ENCODE data around the gene C9orf85. TPM values are rescaled to one million over a fixed set of nuclear protein-coding genes. Genes with fewer than 3 reads are reported as not detected.

The C9orf85 gene
- total RNA-seq, 1 donor from 2014 or later: 18.3 TPM

DNA sequence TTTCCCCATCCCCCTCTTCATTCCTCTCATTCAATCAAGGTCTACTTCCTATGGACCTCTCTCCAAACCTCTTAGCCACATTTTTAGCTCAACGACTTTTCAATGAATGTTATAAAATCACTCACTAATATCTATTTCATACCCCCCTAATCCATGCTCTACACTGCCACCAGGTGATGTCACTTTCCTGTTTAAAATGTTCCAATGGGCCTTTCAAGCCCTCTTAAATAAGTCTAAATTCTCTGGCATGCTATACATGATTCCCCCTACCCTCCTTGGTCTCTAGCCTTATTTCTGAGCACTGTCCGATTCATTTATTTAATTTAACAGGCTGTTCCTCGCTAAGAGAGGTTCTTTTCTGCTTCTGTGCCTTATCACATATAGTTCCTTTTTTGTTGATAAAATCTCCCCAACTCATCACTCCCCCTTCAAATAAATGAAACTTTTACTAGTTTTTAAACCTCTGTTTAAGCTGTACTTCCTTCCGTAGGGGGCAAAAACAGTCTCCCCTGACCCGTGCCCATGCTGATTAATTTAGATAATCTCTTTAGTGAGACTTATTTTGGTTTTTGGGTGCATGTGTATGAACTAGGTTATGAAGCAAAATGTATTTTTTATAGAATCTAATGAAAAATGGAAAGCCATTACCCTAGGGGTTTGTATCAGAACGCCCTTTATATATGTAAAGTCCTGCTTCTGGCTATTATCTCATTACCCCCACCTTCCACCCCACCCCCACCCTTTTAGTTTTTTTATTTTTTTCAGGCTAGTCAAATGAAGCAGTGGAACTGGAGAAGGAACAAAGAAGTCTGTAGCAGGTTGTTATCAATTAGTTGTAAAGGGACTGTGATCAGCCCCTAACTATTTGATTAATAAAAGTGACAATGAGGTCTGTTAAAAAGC lies 9.5 kb upstream of the C9orf85 start:
- Histone ChIP-seq H3K27me3 (ENCODE audit: control insufficient read depth in 3 of 3, insufficient read depth in 3 of 3, low read length in 3 of 3) (no peaks in the 10 kb centered on the region), H3K27ac (ENCODE audit: low read depth, low read length) (no peak overlapping the region), H3K4me3 (ENCODE audit: low read length in 3 of 3) (no peak overlapping the region), H3K9ac (ENCODE audit: low read depth in 1 of 3, low read length in 3 of 3) (no peak overlapping the region), H3K4me1 (ENCODE audit: control insufficient read depth in 3 of 3, insufficient read depth in 3 of 3, low read length in 3 of 3) (peaks cover 2 to 11% (median 7%) of the 10 kb centered on the region in 3 donors), H3K9me3 (ENCODE audit: control insufficient read depth in 3 of 3, low read length in 3 of 3) (no peaks in the 10 kb centered on the region), H3K36me3 (ENCODE audit: control insufficient read depth in 3 of 3, insufficient read depth in 3 of 3, low read length in 3 of 3) (no peaks in the 10 kb centered on the region)

DNA sequence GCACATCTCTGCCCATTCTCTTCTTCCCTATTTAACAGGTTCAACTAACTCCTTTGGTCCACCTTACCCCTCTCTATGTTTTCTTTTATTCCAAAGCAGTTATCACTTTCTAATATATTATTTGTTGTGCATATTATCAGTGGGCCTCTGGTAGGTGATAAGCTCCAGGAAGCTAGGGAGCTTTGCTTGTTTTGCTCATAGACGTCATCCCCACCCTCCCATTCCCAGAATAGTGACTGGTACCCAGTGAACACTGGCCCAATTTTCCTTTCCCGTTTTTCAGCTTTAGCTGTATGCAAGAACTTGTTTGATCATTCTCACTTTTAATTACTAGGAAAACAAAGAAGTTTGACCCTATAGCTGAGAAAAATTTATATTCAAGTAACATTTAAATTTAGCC lies 7.4 kb upstream of the C9orf85 start:
- Histone ChIP-seq H3K9me3 (ENCODE audit: control insufficient read depth in 3 of 3, low read length in 3 of 3) (no peaks in the 10 kb centered on the region), H3K4me3 (ENCODE audit: low read length in 3 of 3) (no peak overlapping the region), H3K4me1 (ENCODE audit: control insufficient read depth in 3 of 3, insufficient read depth in 3 of 3, low read length in 3 of 3) (peaks cover 2 to 21% (median 16%) of the 10 kb centered on the region in 3 donors), H3K36me3 (ENCODE audit: control insufficient read depth in 3 of 3, insufficient read depth in 3 of 3, low read length in 3 of 3) (no peaks in the 10 kb centered on the region), H3K27me3 (ENCODE audit: control insufficient read depth in 3 of 3, insufficient read depth in 3 of 3, low read length in 3 of 3) (no peaks in the 10 kb centered on the region), H3K27ac (ENCODE audit: low read depth, low read length) (no peak overlapping the region), H3K9ac (ENCODE audit: low read depth in 1 of 3, low read length in 3 of 3) (no peak overlapping the region)

DNA sequence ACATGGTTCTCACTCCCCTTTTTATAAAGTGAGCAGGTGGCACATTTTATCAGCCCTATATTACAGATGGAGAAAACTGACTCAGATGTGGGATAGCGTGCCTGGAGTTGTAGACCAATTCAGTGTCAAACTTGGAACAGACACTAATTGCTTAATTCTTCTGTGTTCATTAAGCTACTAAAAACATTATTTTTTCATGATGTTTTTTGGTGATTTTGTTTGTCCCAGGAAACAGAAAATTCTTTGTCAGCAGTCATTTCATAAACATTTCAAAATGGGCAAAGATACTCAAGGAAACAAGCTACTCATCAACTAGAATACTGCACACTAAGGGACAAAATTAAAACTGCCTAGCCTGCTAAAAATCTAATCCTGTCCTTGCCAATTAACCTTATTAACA lies 2.6 kb upstream of the C9orf85 start:
- Histone ChIP-seq H3K9me3 (ENCODE audit: control insufficient read depth in 3 of 3, low read length in 3 of 3) (no peaks in the 10 kb centered on the region), H3K4me3 (ENCODE audit: low read length in 3 of 3) (peak overlapping the region in 2 of 3 donors; percentile 95 to 96), H3K27me3 (ENCODE audit: control insufficient read depth in 3 of 3, insufficient read depth in 3 of 3, low read length in 3 of 3) (no peaks in the 10 kb centered on the region), H3K9ac (ENCODE audit: low read depth in 1 of 3, low read length in 3 of 3) (peak overlapping the region; percentile 16 to 93 (median 89)), H3K36me3 (ENCODE audit: control insufficient read depth in 3 of 3, insufficient read depth in 3 of 3, low read length in 3 of 3) (no peaks in the 10 kb centered on the region), H3K27ac (ENCODE audit: low read depth, low read length) (no peak overlapping the region), H3K4me1 (ENCODE audit: control insufficient read depth in 3 of 3, insufficient read depth in 3 of 3, low read length in 3 of 3) (peaks cover 5 to 35% (median 15%) of the 10 kb centered on the region in 3 donors)

DNA sequence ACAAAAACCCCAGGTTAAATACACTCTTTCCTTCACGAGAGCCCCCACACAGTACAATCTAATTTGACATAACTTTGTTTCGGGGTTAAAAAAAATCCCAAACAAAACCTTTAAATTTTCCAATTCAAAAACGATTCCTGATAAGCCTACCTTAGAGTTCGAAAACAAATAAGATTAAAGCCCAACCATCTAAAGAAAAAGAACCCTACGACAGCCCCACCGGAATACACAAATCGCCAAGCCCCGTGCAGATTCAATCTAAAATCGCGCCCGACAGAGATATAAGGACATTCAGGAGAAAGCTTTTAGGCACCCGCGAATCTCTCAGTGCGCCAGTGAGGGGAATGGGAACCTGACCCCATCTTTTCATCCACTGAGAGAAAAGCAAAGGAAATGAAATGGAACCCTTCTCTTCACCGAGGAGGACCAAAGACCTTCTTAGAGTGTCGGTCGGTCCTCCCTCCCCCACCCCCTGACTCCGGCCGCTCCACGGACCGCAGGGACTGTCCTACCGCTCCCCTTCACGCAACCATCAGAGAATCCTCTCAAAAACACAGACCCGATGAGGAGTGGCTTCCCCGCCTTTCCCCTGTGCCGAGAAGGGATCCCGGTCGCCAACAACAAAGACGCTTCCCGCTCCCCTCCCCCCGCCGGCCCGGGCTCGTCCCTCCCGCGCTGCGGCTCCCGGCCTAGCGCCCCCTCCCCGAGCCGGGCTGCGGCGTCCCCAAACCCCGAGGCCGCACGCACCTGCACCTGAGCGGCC lies 1.4 kb upstream of the C9orf85 start:
- no peaks in the 10 kb centered on the region for H3K36me3 ChIP-seq (ENCODE audit: control insufficient read depth in 3 of 3, insufficient read depth in 3 of 3, low read length in 3 of 3)
- peak overlapping the region; percentile 89 to 93 (median 90) for H3K9ac ChIP-seq (ENCODE audit: low read depth in 1 of 3, low read length in 3 of 3)
- H3K27ac ChIP-seq (ENCODE audit: low read depth, low read length): peak overlapping the region; percentile 90

DNA sequence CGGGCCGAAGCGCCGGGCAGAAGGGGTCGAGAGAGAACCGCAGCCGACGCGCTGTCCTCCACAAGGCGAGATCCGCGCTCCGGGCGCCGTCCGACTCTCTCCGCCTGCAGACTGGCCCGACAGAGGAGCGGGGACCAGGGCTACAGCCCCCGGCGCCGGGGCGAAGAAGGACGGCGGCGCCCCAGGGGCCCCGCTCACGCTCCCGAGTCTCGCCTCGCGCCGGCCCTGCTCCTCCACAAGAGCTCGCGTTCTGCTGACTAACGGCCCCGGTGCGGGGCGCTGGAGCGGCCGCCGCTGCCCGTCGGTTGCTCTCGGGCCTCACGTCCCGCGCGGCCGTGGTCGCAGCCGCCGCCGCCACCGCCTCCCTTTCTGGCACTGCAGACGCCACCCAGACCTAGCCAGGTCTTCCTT lies 784 bp upstream of the C9orf85 start:
- peak overlapping the region; percentile 89 to 93 (median 90) for H3K9ac ChIP-seq (ENCODE audit: low read depth in 1 of 3, low read length in 3 of 3)
- H3K9me3 ChIP-seq (ENCODE audit: control insufficient read depth in 3 of 3, low read length in 3 of 3): no peaks in the 10 kb centered on the region
- peak overlapping the region; percentile 90 to 96 (median 95) for H3K4me3 ChIP-seq (ENCODE audit: low read length in 3 of 3)
- H3K27ac ChIP-seq (ENCODE audit: low read depth, low read length): peak overlapping the region; percentile 90
- no peaks in the 10 kb centered on the region for H3K27me3 ChIP-seq (ENCODE audit: control insufficient read depth in 3 of 3, insufficient read depth in 3 of 3, low read length in 3 of 3)
- H3K4me1 ChIP-seq (ENCODE audit: control insufficient read depth in 3 of 3, insufficient read depth in 3 of 3, low read length in 3 of 3): peaks cover 5 to 31% (median 11%) of the 10 kb centered on the region in 3 donors
- H3K36me3 ChIP-seq (ENCODE audit: control insufficient read depth in 3 of 3, insufficient read depth in 3 of 3, low read length in 3 of 3): no peaks in the 10 kb centered on the region

More for the DNA sequence above, 1.4 kb upstream of the C9orf85 start:
- H3K4me3 ChIP-seq (ENCODE audit: low read length in 3 of 3): peak overlapping the region; percentile 90 to 96 (median 95)
- no peaks in the 10 kb centered on the region for H3K27me3 ChIP-seq (ENCODE audit: control insufficient read depth in 3 of 3, insufficient read depth in 3 of 3, low read length in 3 of 3)
- no peaks in the 10 kb centered on the region for H3K9me3 ChIP-seq (ENCODE audit: control insufficient read depth in 3 of 3, low read length in 3 of 3)
- H3K4me1 ChIP-seq (ENCODE audit: control insufficient read depth in 3 of 3, insufficient read depth in 3 of 3, low read length in 3 of 3): peaks cover 5 to 31% (median 11%) of the 10 kb centered on the region in 3 donors

DNA sequence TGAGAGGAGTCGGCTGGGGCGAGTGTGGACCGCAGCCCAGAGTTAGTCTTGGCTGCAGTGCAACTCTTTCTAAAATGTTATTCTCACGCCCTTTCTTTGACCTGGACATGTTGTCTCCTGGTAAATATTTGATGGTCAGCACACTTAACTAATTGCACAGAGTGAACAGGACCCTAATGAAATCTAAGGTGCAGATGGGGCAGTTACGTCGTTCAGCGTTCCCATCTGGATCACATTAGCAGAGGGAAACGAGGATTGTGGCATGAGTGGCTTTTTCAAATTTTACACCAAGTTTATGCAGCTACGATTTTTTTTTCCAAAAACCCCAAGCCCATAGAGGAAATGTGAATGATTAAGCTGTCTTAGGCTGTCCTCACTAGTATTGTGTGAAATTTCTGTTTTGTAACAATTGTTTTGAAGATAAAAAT lies 483 bp downstream of the C9orf85 start:
- Histone ChIP-seq H3K36me3 (ENCODE audit: control insufficient read depth in 3 of 3, insufficient read depth in 3 of 3, low read length in 3 of 3) (no peaks in the 10 kb centered on the region), H3K4me1 (ENCODE audit: control insufficient read depth in 3 of 3, insufficient read depth in 3 of 3, low read length in 3 of 3) (peaks cover 5 to 31% (median 11%) of the 10 kb centered on the region in 3 donors), H3K9ac (ENCODE audit: low read depth in 1 of 3, low read length in 3 of 3) (peak overlapping the region; percentile 90 to 93 (median 93)), H3K27me3 (ENCODE audit: control insufficient read depth in 3 of 3, insufficient read depth in 3 of 3, low read length in 3 of 3) (no peaks in the 10 kb centered on the region), H3K9me3 (ENCODE audit: control insufficient read depth in 3 of 3, low read length in 3 of 3) (no peaks in the 10 kb centered on the region), H3K4me3 (ENCODE audit: low read length in 3 of 3) (peak overlapping the region; percentile 91 to 98 (median 96)), H3K27ac (ENCODE audit: low read depth, low read length) (peak overlapping the region; percentile 90)

DNA sequence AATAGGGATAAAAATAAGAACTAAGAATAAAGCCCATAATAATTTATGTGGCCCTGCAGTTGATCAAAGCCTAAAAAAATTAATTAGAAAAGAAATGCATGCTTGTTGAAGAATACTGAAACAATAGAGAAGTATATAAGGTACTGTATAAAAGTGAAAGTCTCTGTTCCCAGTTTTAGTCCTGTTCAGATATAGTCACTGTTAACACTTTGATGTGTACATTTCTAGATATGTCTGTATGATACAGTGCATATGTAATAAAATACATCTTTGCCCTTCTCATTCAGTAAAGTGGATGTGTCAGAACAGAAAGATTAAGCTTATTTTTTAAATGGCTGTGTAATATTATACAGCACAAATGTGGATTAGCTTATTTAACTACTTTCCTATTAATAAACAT lies 4.1 kb downstream of the C9orf85 start:
- H3K4me3 ChIP-seq (ENCODE audit: low read length in 3 of 3): no peak overlapping the region

DNA sequence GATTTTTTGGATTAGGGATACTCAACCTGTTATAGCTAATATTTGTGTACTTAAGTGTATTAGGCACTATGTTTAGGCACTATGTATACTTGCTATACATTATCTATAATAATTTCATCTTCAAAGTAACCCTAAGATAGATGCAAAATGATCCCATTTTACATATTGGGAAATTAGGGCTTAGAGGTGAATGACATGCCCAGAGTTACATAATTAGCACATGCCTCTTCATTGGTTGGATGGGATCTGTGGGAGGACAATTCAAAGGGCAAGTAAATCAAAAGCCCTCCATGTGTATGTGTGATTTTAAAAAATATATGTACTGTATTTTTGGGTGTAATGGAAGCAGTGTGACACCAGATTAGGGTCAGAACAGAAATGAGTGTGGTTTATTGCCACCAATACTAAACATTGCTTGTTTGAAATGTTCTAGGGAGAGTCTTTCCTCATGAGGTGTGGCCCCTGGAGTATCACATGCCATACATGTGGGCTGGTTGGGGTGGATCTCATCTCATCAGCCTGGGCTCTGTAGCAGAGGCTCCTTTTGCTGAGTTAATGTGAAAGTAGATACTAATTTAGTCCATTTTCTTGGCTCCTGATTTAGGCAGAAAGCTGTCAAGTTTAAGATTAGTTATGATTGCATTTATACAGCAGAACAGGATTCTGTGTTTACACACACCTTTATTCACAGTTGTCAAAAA lies 5.5 kb downstream of the C9orf85 start:
- Histone ChIP-seq H3K4me3 (ENCODE audit: low read length in 3 of 3) (no peak overlapping the region), H3K9ac (ENCODE audit: low read depth in 1 of 3, low read length in 3 of 3) (no peak overlapping the region), H3K9me3 (ENCODE audit: control insufficient read depth in 3 of 3, low read length in 3 of 3) (no peaks in the 10 kb centered on the region), H3K4me1 (ENCODE audit: control insufficient read depth in 3 of 3, insufficient read depth in 3 of 3, low read length in 3 of 3) (peaks cover 5 to 10% (median 5%) of the 10 kb centered on the region in 3 donors), H3K27ac (ENCODE audit: low read depth, low read length) (no peak overlapping the region), H3K27me3 (ENCODE audit: control insufficient read depth in 3 of 3, insufficient read depth in 3 of 3, low read length in 3 of 3) (no peaks in the 10 kb centered on the region), H3K36me3 (ENCODE audit: control insufficient read depth in 3 of 3, insufficient read depth in 3 of 3, low read length in 3 of 3) (no peaks in the 10 kb centered on the region)

More for the DNA sequence above, 4.1 kb downstream of the C9orf85 start:
- Histone ChIP-seq H3K27ac (ENCODE audit: low read depth, low read length) (no peak overlapping the region), H3K36me3 (ENCODE audit: control insufficient read depth in 3 of 3, insufficient read depth in 3 of 3, low read length in 3 of 3) (no peaks in the 10 kb centered on the region), H3K4me1 (ENCODE audit: control insufficient read depth in 3 of 3, insufficient read depth in 3 of 3, low read length in 3 of 3) (peaks cover 5 to 17% (median 5%) of the 10 kb centered on the region in 3 donors), H3K27me3 (ENCODE audit: control insufficient read depth in 3 of 3, insufficient read depth in 3 of 3, low read length in 3 of 3) (no peaks in the 10 kb centered on the region), H3K9me3 (ENCODE audit: control insufficient read depth in 3 of 3, low read length in 3 of 3) (no peaks in the 10 kb centered on the region), H3K9ac (ENCODE audit: low read depth in 1 of 3, low read length in 3 of 3) (no peak overlapping the region)

DNA sequence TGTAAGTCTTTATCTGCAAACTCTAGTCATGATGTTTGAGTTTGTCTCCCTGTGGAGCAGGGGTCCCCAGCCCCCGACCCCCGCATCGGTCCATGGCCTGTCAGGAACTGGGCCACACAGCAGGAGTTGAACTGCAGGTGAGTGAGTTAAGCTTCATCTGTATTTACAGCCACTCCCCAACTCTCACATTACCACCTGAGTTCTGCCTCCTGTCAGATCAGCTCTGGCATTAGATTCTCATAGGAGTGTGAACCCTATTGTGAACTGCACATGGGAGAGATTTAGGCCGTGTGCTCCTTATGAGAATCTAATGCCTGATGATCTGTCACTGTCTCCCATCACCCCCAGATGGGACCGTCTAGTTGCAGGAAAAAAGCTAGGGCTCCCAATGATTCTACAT lies 7.0 kb downstream of the C9orf85 start:
- Histone ChIP-seq H3K27me3 (ENCODE audit: control insufficient read depth in 3 of 3, insufficient read depth in 3 of 3, low read length in 3 of 3) (no peaks in the 10 kb centered on the region), H3K27ac (ENCODE audit: low read depth, low read length) (no peak overlapping the region), H3K9ac (ENCODE audit: low read depth in 1 of 3, low read length in 3 of 3) (no peak overlapping the region), H3K4me1 (ENCODE audit: control insufficient read depth in 3 of 3, insufficient read depth in 3 of 3, low read length in 3 of 3) (peaks cover 0 to 5% (median 0%) of the 10 kb centered on the region in 3 donors), H3K4me3 (ENCODE audit: low read length in 3 of 3) (no peak overlapping the region), H3K9me3 (ENCODE audit: control insufficient read depth in 3 of 3, low read length in 3 of 3) (no peaks in the 10 kb centered on the region), H3K36me3 (ENCODE audit: control insufficient read depth in 3 of 3, insufficient read depth in 3 of 3, low read length in 3 of 3) (no peaks in the 10 kb centered on the region)
